ENCODE data around the gene LPCAT1.

LPCAT1 gene

GRCh38 chr5:1522601-1523479, 920 bp downstream of the LPCAT1 start:
- H3K4me3 ChIP-seq (ENCODE audit: low read length), result peak overlapping the region; percentile 72
- no peak for DNase-seq (ENCODE audit: low read depth)
- no peak for TF ChIP-seq CTCF (conservative IDR thresholded peaks at IDR 0.05; ENCODE audit: low read length)

- H3K4me3 ChIP-seq (ENCODE audit: low read length), result peak overlapping the region; percentile 72
- no peak for TF ChIP-seq CTCF (conservative IDR thresholded peaks at IDR 0.05; ENCODE audit: low read length)
- DNase-seq (ENCODE audit: low read depth), result peak; percentile 55
Measured at GRCh38 chr5:1521671-1522600, 1.8 kb downstream of the LPCAT1 start.

GRCh38 chr5:1520791-1521453, 2.8 kb downstream of the LPCAT1 start:
- no peak overlapping the region for H3K4me3 ChIP-seq (ENCODE audit: low read length)
- no peak for DNase-seq (ENCODE audit: low read depth)
- TF ChIP-seq CTCF (conservative IDR thresholded peaks at IDR 0.05; ENCODE audit: low read length), result no peak

GRCh38 chr5:1519631-1520210, 4.0 kb downstream of the LPCAT1 start:
- H3K4me3 ChIP-seq (ENCODE audit: low read length), result no peak overlapping the region
- DNase-seq (ENCODE audit: low read depth), result no peak
- no peak for TF ChIP-seq CTCF (conservative IDR thresholded peaks at IDR 0.05; ENCODE audit: low read length)

- H3K4me3 ChIP-seq (ENCODE audit: low read length), result no peak overlapping the region
- no peak for DNase-seq (ENCODE audit: low read depth)
- TF ChIP-seq CTCF (conservative IDR thresholded peaks at IDR 0.05; ENCODE audit: low read length), result no peak
Measured at GRCh38 chr5:1517838-1518237, 5.9 kb downstream of the LPCAT1 start.

- TF ChIP-seq CTCF (conservative IDR thresholded peaks at IDR 0.05; ENCODE audit: low read length), result no peak
- no peak overlapping the region for H3K4me3 ChIP-seq (ENCODE audit: low read length)
- DNase-seq (ENCODE audit: low read depth), result peak; percentile 73
Measured at GRCh38 chr5:1516615-1517601, 6.9 kb downstream of the LPCAT1 start.
